Measurements from ENCODE around the gene PLXNA4.

The PLXNA4 gene

GRCh38 chr7:132488634-132489302 is 87.5 kb downstream of the PLXNA4 start:
- Histone ChIP-seq H3K4me3 (no peak overlapping the region), H3K27ac (no peak overlapping the region), H3K36me3 (no peaks in the 10 kb centered on the region), H3K27me3 (no peaks in the 10 kb centered on the region), H3K4me1 (peaks cover 0 to 50% (median 36%) of the 10 kb centered on the region in 10 experiments; a peak in 17 of 20 replicates), H3K4me2 (no peak overlapping the region), H3K9me3 (replicated peaks in 1 of 11) (peaks cover 3 to 18% (median 11%) of the 10 kb centered on the region in 11 experiments; a peak in 18 of 22 replicates), H4K20me1 (no peaks in the 10 kb centered on the region), H3K9ac (no peak overlapping the region)
- TF ChIP-seq Cebpa-rat (IDR thresholded peaks at IDR 0.05): no peak

GRCh38 chr7:132486274-132486610 is 90.0 kb downstream of the PLXNA4 start:
- Histone ChIP-seq H3K36me3 (no peaks in the 10 kb centered on the region), H4K20me1 (no peaks in the 10 kb centered on the region), H3K9me3 (replicated peaks in 1 of 11) (peaks cover 3 to 18% (median 11%) of the 10 kb centered on the region in 11 experiments; a peak in 18 of 22 replicates), H3K27ac (no peak overlapping the region; a peak in 1 of 22 replicates), H3K4me1 (peaks cover 0 to 32% (median 25%) of the 10 kb centered on the region in 10 experiments; a peak in 17 of 20 replicates), H3K9ac (no peak overlapping the region), H3K4me2 (peak overlapping the region in 8 of 11 experiments; percentile 24 to 65 (median 54); a peak in 15 of 22 replicates), H3K27me3 (no peaks in the 10 kb centered on the region), H3K4me3 (no peak overlapping the region)
- no peak for TF ChIP-seq Cebpa-rat (IDR thresholded peaks at IDR 0.05)

- Histone ChIP-seq H3K36me3 (no peaks in the 10 kb centered on the region), H3K9ac (no peak overlapping the region), H3K4me3 (no peak overlapping the region), H4K20me1 (no peaks in the 10 kb centered on the region), H3K27ac (peak overlapping the region in 1 of 11 experiments; percentile 26; a peak in 1 of 22 replicates), H3K4me2 (peak overlapping the region in 9 of 11 experiments; percentile 12 to 65 (median 54); a peak in 16 of 22 replicates), H3K27me3 (no peaks in the 10 kb centered on the region), H3K9me3 (replicated peaks in 1 of 11) (peaks cover 3 to 18% (median 11%) of the 10 kb centered on the region in 11 experiments; a peak in 18 of 22 replicates), H3K4me1 (peaks cover 0 to 27% (median 20%) of the 10 kb centered on the region in 10 experiments; a peak in 17 of 20 replicates)
- no peak for TF ChIP-seq Cebpa-rat (IDR thresholded peaks at IDR 0.05)
Measured at GRCh38 chr7:132485600-132486273, 90.5 kb downstream of the PLXNA4 start.

- Histone ChIP-seq H3K4me2 (peak overlapping the region in 8 of 11 experiments; percentile 24 to 65 (median 54); a peak in 14 of 22 replicates), H3K27ac (0 out of 22 replicates have a peak overlapping the region, but pooled peaks of 1 of the 11 experiments have one; percentile 26), H3K4me3 (no peak overlapping the region), H3K36me3 (no peaks in the 10 kb centered on the region), H4K20me1 (no peaks in the 10 kb centered on the region), H3K9me3 (replicated peaks in 1 of 11) (peaks cover 3 to 18% (median 11%) of the 10 kb centered on the region in 11 experiments; a peak in 18 of 22 replicates), H3K27me3 (no peaks in the 10 kb centered on the region), H3K9ac (no peak overlapping the region), H3K4me1 (peaks cover 0 to 24% (median 16%) of the 10 kb centered on the region in 10 experiments; a peak in 15 of 20 replicates)
- TF ChIP-seq Cebpa-rat (IDR thresholded peaks at IDR 0.05): no peak
Measured at GRCh38 chr7:132485136-132485535, 91.1 kb downstream of the PLXNA4 start.

GRCh38 chr7:132482866-132483265 is 93.4 kb downstream of the PLXNA4 start:
- H3K36me3 ChIP-seq: no peaks in the 10 kb centered on the region
- H3K4me2 ChIP-seq: no peak overlapping the region

GRCh38 chr7:132480534-132480933 is 95.7 kb downstream of the PLXNA4 start:
- peaks cover 0 to 7% (median 0%) of the 10 kb centered on the region in 11 experiments; a peak in 8 of 22 replicates for H3K27me3 ChIP-seq
- no peak overlapping the region for H3K4me3 ChIP-seq
- no peak overlapping the region for H3K27ac ChIP-seq
- H3K36me3 ChIP-seq: no peaks in the 10 kb centered on the region
- H3K4me2 ChIP-seq: no peak overlapping the region
- peaks cover 0 to 12% (median 6%) of the 10 kb centered on the region in 10 experiments; a peak in 15 of 20 replicates for H3K4me1 ChIP-seq
- H3K9me3 ChIP-seq (replicated peaks in 1 of 11): peaks cover 0 to 6% (median 0%) of the 10 kb centered on the region in 11 experiments; a peak in 2 of 22 replicates
- H3K9ac ChIP-seq: no peak overlapping the region
- TF ChIP-seq Cebpa-rat (IDR thresholded peaks at IDR 0.05): no peak
- H4K20me1 ChIP-seq: no peaks in the 10 kb centered on the region

More at GRCh38 chr7:132482866-132483265, 93.4 kb downstream of the PLXNA4 start:
- Histone ChIP-seq H3K9ac (no peak overlapping the region), H3K27me3 (no peaks in the 10 kb centered on the region), H3K27ac (no peak overlapping the region), H4K20me1 (no peaks in the 10 kb centered on the region), H3K4me3 (no peak overlapping the region), H3K4me1 (peaks cover 0 to 24% (median 16%) of the 10 kb centered on the region in 10 experiments; a peak in 15 of 20 replicates), H3K9me3 (replicated peaks in 1 of 11) (peaks cover 0 to 6% (median 0%) of the 10 kb centered on the region in 11 experiments; a peak in 2 of 22 replicates)
- TF ChIP-seq Cebpa-rat (IDR thresholded peaks at IDR 0.05): no peak

GRCh38 chr7:132476541-132476940 is 99.7 kb downstream of the PLXNA4 start:
- Histone ChIP-seq H3K9ac (no peak overlapping the region), H3K9me3 (replicated peaks in 1 of 11) (no peaks in the 10 kb centered on the region), H4K20me1 (no peaks in the 10 kb centered on the region; a peak in 1 of 22 replicates), H3K36me3 (no peaks in the 10 kb centered on the region), H3K27me3 (peaks cover 0 to 19% (median 10%) of the 10 kb centered on the region in 11 experiments; a peak in 9 of 22 replicates), H3K4me2 (no peak overlapping the region), H3K27ac (no peak overlapping the region), H3K4me1 (peaks cover 0 to 1% (median 0%) of the 10 kb centered on the region in 10 experiments; a peak in 1 of 20 replicates), H3K4me3 (no peak overlapping the region)
- TF ChIP-seq Cebpa-rat (IDR thresholded peaks at IDR 0.05): no peak

GRCh38 chr7:132475669-132476116 is 100.6 kb downstream of the PLXNA4 start:
- Histone ChIP-seq H3K9ac (no peak overlapping the region), H3K27me3 (peaks cover 0 to 19% (median 10%) of the 10 kb centered on the region in 11 experiments; a peak in 9 of 22 replicates), H3K4me3 (no peak overlapping the region), H3K27ac (no peak overlapping the region), H3K36me3 (no peaks in the 10 kb centered on the region), H3K4me2 (no peak overlapping the region), H4K20me1 (no peaks in the 10 kb centered on the region; a peak in 1 of 22 replicates), H3K9me3 (replicated peaks in 1 of 11) (no peaks in the 10 kb centered on the region), H3K4me1 (no peaks in the 10 kb centered on the region)
- no peak for TF ChIP-seq Cebpa-rat (IDR thresholded peaks at IDR 0.05)
